Mesodermal cell (in vitro differentiated cells): ENCODE measurements around the gene ABHD11.

Experiments used
- H3K27ac ChIP-seq: 2 replicates; pipeline ENCODE4 v1.7.0; 2013; ENCODE audit warnings: mild to moderate bottlenecking, low read depth, low read length, moderate library complexity; ENCODE audit not compliant: severe bottlenecking
- H3K36me3 ChIP-seq: 2 replicates; pipeline ENCODE4 v1.7.1; 2013; ENCODE audit warnings: mild to moderate bottlenecking, low read length, moderate library complexity; ENCODE audit not compliant: control insufficient read depth, insufficient read depth
- H3K4me1 ChIP-seq: one replicate; pipeline ENCODE4 v1.7.1; 2013; ENCODE audit warnings: mild to moderate bottlenecking, low read length; ENCODE audit not compliant: insufficient read depth, control insufficient read depth, poor library complexity, severe bottlenecking
- H3K4me3 ChIP-seq: 2 replicates; pipeline ENCODE4 v1.7.0; 2013; ENCODE audit warnings: low read length, control low read depth, mild to moderate bottlenecking; ENCODE audit not compliant: insufficient read depth, poor library complexity, severe bottlenecking; ENCODE audit errors: extremely low read depth
- H3K9me3 ChIP-seq: 2 replicates; pipeline ENCODE4 v1.7.1; 2013; ENCODE audit warnings: mild to moderate bottlenecking, low read length, moderate library complexity; ENCODE audit not compliant: control insufficient read depth
- WGBS, 2 experiments: methylation state at CpG; one replicate each; pipeline ENCODE4 v1.1.5; 2013; ENCODE audit warnings: missing lambda C conversion rate in 2 of 2; ENCODE audit not compliant: insufficient coverage in 2 of 2; 5-methylcytosine and 5-hydroxymethylcytosine counted together

The ABHD11 gene

GRCh38 chr7:73706126-73707044, 32.2 kb downstream of the ABHD11 start:
- H3K4me3 ChIP-seq: no peak overlapping the region
- no peaks in the 10 kb centered on the region for H3K9me3 ChIP-seq
- WGBS, 2 experiments: 85 to 89% methylated on average over 22 to 24 of the region's 25 CpGs
- H3K36me3 ChIP-seq: peaks cover 33% of the 10 kb centered on the region
- H3K27ac ChIP-seq: no peak overlapping the region
- peaks cover 5% of the 10 kb centered on the region for H3K4me1 ChIP-seq

- peaks cover 38% of the 10 kb centered on the region for H3K36me3 ChIP-seq
- peaks cover 5% of the 10 kb centered on the region for H3K4me1 ChIP-seq
- H3K9me3 ChIP-seq: no peaks in the 10 kb centered on the region
- no peak overlapping the region for H3K4me3 ChIP-seq
- 88 to 96% methylated on average over 7 to 9 of the region's 10 CpGs for WGBS, 2 experiments
- H3K27ac ChIP-seq: no peak overlapping the region
These were observed 33.1 kb downstream of the ABHD11 start for GRCh38 chr7:73705551-73705920.

GRCh38 chr7:73704640-73705550, 33.7 kb downstream of the ABHD11 start:
- Histone ChIP-seq H3K9me3 (no peaks in the 10 kb centered on the region), H3K36me3 (peaks cover 43% of the 10 kb centered on the region), H3K4me3 (no peak overlapping the region), H3K27ac (no peak overlapping the region), H3K4me1 (peaks cover 5% of the 10 kb centered on the region)
- 92% methylated on average over 10 to 20 of the region's 23 CpGs for WGBS, 2 experiments

GRCh38 chr7:73703757-73704639, 34.6 kb downstream of the ABHD11 start:
- H3K4me3 ChIP-seq: no peak overlapping the region
- no peak overlapping the region for H3K27ac ChIP-seq
- 46 to 52% methylated on average over 23 to 31 of the region's 45 CpGs for WGBS, 2 experiments

GRCh38 chr7:73703225-73703624, 35.4 kb downstream of the ABHD11 start:
- 72% methylated on average over 13 of the region's 13 CpGs for WGBS, 2 experiments
- Histone ChIP-seq H3K4me1 (peaks cover 5% of the 10 kb centered on the region), H3K36me3 (peaks cover 51% of the 10 kb centered on the region), H3K4me3 (no peak overlapping the region), H3K9me3 (no peaks in the 10 kb centered on the region), H3K27ac (no peak overlapping the region)

More at GRCh38 chr7:73703757-73704639, 34.6 kb downstream of the ABHD11 start:
- peaks cover 48% of the 10 kb centered on the region for H3K36me3 ChIP-seq
- H3K4me1 ChIP-seq: peaks cover 5% of the 10 kb centered on the region
- no peaks in the 10 kb centered on the region for H3K9me3 ChIP-seq

- 96 to 97% methylated on average over 14 of the region's 18 CpGs for WGBS, 2 experiments
- Histone ChIP-seq H3K36me3 (peaks cover 56% of the 10 kb centered on the region), H3K4me3 (no peak overlapping the region), H3K9me3 (no peaks in the 10 kb centered on the region), H3K27ac (no peak overlapping the region), H3K4me1 (peaks cover 5% of the 10 kb centered on the region)
These were observed 35.9 kb downstream of the ABHD11 start for GRCh38 chr7:73702665-73703064.

GRCh38 chr7:73702226-73702625, 36.4 kb downstream of the ABHD11 start:
- H3K36me3 ChIP-seq: peaks cover 61% of the 10 kb centered on the region
- H3K4me1 ChIP-seq: peaks cover 5% of the 10 kb centered on the region
- no peak overlapping the region for H3K27ac ChIP-seq
- no peak overlapping the region for H3K4me3 ChIP-seq
- H3K9me3 ChIP-seq: no peaks in the 10 kb centered on the region
- 92 to 98% methylated on average over 8 of the region's 8 CpGs for WGBS, 2 experiments

- peaks cover 5% of the 10 kb centered on the region for H3K4me1 ChIP-seq
- no peaks in the 10 kb centered on the region for H3K9me3 ChIP-seq
- 65 to 78% methylated on average over 8 to 10 of the region's 13 CpGs for WGBS, 2 experiments
- no peak overlapping the region for H3K4me3 ChIP-seq
- peaks cover 64% of the 10 kb centered on the region for H3K36me3 ChIP-seq
- no peak overlapping the region for H3K27ac ChIP-seq
These were observed 37.1 kb downstream of the ABHD11 start for GRCh38 chr7:73701357-73701995.

- Histone ChIP-seq H3K4me1 (peaks cover 5% of the 10 kb centered on the region), H3K9me3 (no peaks in the 10 kb centered on the region), H3K36me3 (peaks cover 72% of the 10 kb centered on the region), H3K4me3 (no peak overlapping the region), H3K27ac (no peak overlapping the region)
- WGBS, 2 experiments: 95 to 96% methylated on average over 13 to 14 of the region's 15 CpGs
These were observed 37.9 kb downstream of the ABHD11 start for GRCh38 chr7:73700581-73701134.
